ENCODE data around the gene UQCRHL.

The UQCRHL gene

GRCh38 chr1:15788624-15789301 lies 18.7 kb downstream of the UQCRHL start:
- peaks cover 1% of the 10 kb centered on the region; the same call in 1 of the 2 replicates for H3K4me1 ChIP-seq (ENCODE audit: control insufficient read depth, insufficient read depth, low read length)
- H3K9me3 ChIP-seq (ENCODE audit: control insufficient read depth, insufficient read depth, low read depth, low read length): no peaks in the 10 kb centered on the region
- no peak overlapping the region for H3K9ac ChIP-seq (ENCODE audit: low read length)
- no peak overlapping the region for H3K27ac ChIP-seq (ENCODE audit: low read depth, low read length)
- H3K27me3 ChIP-seq (ENCODE audit: control insufficient read depth, insufficient read depth, low read length): no peaks in the 10 kb centered on the region
- peaks cover 21% of the 10 kb centered on the region for H3K36me3 ChIP-seq (ENCODE audit: control insufficient read depth, insufficient read depth, low read length)
- H3K4me3 ChIP-seq (ENCODE audit: low read depth, low read length): no peak overlapping the region

- Histone ChIP-seq H3K4me1 (ENCODE audit: control insufficient read depth, insufficient read depth, low read length) (no peaks in the 10 kb centered on the region; the same call in 1 of the 2 replicates), H3K36me3 (ENCODE audit: control insufficient read depth, insufficient read depth, low read length) (peaks cover 36% of the 10 kb centered on the region), H3K4me3 (ENCODE audit: low read depth, low read length) (no peak overlapping the region), H3K9ac (ENCODE audit: low read length) (no peak overlapping the region), H3K27me3 (ENCODE audit: control insufficient read depth, insufficient read depth, low read length) (no peaks in the 10 kb centered on the region), H3K27ac (ENCODE audit: low read depth, low read length) (no peak overlapping the region), H3K9me3 (ENCODE audit: control insufficient read depth, insufficient read depth, low read depth, low read length) (no peaks in the 10 kb centered on the region)
Measured at GRCh38 chr1:15786581-15786980, 20.9 kb downstream of the UQCRHL start.

- Histone ChIP-seq H3K27me3 (ENCODE audit: control insufficient read depth, insufficient read depth, low read length) (no peaks in the 10 kb centered on the region), H3K9ac (ENCODE audit: low read length) (no peak overlapping the region), H3K4me1 (ENCODE audit: control insufficient read depth, insufficient read depth, low read length) (no peaks in the 10 kb centered on the region; the same call in 1 of the 2 replicates), H3K27ac (ENCODE audit: low read depth, low read length) (no peak overlapping the region), H3K9me3 (ENCODE audit: control insufficient read depth, insufficient read depth, low read depth, low read length) (no peaks in the 10 kb centered on the region), H3K36me3 (ENCODE audit: control insufficient read depth, insufficient read depth, low read length) (peaks cover 44% of the 10 kb centered on the region), H3K4me3 (ENCODE audit: low read depth, low read length) (no peak overlapping the region)
Measured at GRCh38 chr1:15785683-15786082, 21.8 kb downstream of the UQCRHL start.

- peaks cover 84% of the 10 kb centered on the region for H3K36me3 ChIP-seq (ENCODE audit: control insufficient read depth, insufficient read depth, low read length)
- no peaks in the 10 kb centered on the region for H3K4me1 ChIP-seq (ENCODE audit: control insufficient read depth, insufficient read depth, low read length)
- H3K9me3 ChIP-seq (ENCODE audit: control insufficient read depth, insufficient read depth, low read depth, low read length): no peaks in the 10 kb centered on the region
- H3K4me3 ChIP-seq (ENCODE audit: low read depth, low read length): no peak overlapping the region
- no peak overlapping the region for H3K9ac ChIP-seq (ENCODE audit: low read length)
- H3K27me3 ChIP-seq (ENCODE audit: control insufficient read depth, insufficient read depth, low read length): no peaks in the 10 kb centered on the region
- H3K27ac ChIP-seq (ENCODE audit: low read depth, low read length): no peak overlapping the region
Measured at GRCh38 chr1:15777909-15778707, 29.3 kb downstream of the UQCRHL start.

DNA sequence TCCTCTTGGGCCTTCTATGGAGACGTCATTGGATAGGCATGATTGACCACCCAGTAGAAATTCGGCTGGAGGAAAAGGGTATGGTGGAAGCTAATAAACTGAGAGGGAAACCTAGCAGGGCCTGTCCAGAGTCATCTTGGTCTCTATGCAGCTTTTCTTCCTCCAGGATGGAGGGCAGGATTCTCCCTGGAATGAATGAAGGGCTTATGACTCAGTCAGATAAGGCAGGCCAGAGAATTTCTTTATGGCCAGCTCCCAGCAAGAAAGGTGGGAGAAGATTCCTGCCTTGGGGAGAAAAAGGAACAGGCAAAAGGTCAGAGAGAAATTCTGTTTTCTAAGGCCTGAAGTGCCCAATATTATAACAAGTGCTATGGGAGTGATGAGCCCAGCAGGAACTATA lies 31.7 kb downstream of the UQCRHL start:
- Histone ChIP-seq H3K4me3 (ENCODE audit: low read depth, low read length) (no peak overlapping the region), H3K9ac (ENCODE audit: low read length) (no peak overlapping the region), H3K27me3 (ENCODE audit: control insufficient read depth, insufficient read depth, low read length) (no peaks in the 10 kb centered on the region), H3K27ac (ENCODE audit: low read depth, low read length) (no peak overlapping the region), H3K4me1 (ENCODE audit: control insufficient read depth, insufficient read depth, low read length) (no peaks in the 10 kb centered on the region), H3K36me3 (ENCODE audit: control insufficient read depth, insufficient read depth, low read length) (peaks cover 86% of the 10 kb centered on the region), H3K9me3 (ENCODE audit: control insufficient read depth, insufficient read depth, low read depth, low read length) (no peaks in the 10 kb centered on the region)

DNA sequence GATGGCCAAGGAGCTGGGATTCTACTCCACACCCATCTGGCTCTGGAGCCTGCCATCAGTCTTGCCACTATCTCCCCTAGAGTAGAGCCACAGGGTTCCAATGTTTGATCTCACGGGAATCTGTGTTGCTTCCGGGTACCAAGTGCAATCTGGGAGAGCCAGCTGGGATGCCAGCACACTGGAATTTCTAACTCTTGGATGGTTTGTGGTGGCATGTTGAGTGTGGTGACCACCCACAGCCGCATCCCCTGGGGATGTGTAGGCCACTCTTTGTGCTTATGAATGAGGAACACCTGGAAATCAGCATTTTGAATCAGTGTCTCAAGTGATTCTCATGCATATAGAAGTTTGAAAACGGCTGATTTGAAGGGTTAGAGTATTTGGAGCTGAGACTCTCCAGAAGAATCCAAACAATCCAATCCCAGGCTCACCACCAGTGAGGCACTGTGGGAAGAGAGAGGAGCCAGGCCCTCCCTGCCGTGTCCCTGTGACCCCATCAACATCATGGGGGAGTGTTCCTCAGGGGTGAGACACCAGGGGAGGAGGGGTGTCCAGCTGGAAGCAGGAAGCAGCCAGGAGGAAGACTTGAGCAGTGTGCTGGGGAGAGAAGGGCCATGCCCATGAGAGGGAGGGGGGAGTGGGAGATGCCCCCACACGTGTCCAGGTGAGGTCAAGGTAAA lies 35.5 kb downstream of the UQCRHL start:
- Histone ChIP-seq H3K9me3 (ENCODE audit: control insufficient read depth, insufficient read depth, low read depth, low read length) (no peaks in the 10 kb centered on the region), H3K27me3 (ENCODE audit: control insufficient read depth, insufficient read depth, low read length) (no peaks in the 10 kb centered on the region), H3K27ac (ENCODE audit: low read depth, low read length) (no peak overlapping the region), H3K9ac (ENCODE audit: low read length) (no peak overlapping the region), H3K4me1 (ENCODE audit: control insufficient read depth, insufficient read depth, low read length) (no peaks in the 10 kb centered on the region), H3K36me3 (ENCODE audit: control insufficient read depth, insufficient read depth, low read length) (peaks cover 84% of the 10 kb centered on the region), H3K4me3 (ENCODE audit: low read depth, low read length) (no peak overlapping the region)

- H3K27ac ChIP-seq (ENCODE audit: low read depth, low read length): no peak overlapping the region
- H3K4me1 ChIP-seq (ENCODE audit: control insufficient read depth, insufficient read depth, low read length): no peaks in the 10 kb centered on the region
- no peak overlapping the region for H3K9ac ChIP-seq (ENCODE audit: low read length)
- no peaks in the 10 kb centered on the region for H3K27me3 ChIP-seq (ENCODE audit: control insufficient read depth, insufficient read depth, low read length)
- no peaks in the 10 kb centered on the region for H3K9me3 ChIP-seq (ENCODE audit: control insufficient read depth, insufficient read depth, low read depth, low read length)
- peaks cover 85% of the 10 kb centered on the region for H3K36me3 ChIP-seq (ENCODE audit: control insufficient read depth, insufficient read depth, low read length)
- no peak overlapping the region for H3K4me3 ChIP-seq (ENCODE audit: low read depth, low read length)
Measured at GRCh38 chr1:15770313-15770962, 37.0 kb downstream of the UQCRHL start.

DNA sequence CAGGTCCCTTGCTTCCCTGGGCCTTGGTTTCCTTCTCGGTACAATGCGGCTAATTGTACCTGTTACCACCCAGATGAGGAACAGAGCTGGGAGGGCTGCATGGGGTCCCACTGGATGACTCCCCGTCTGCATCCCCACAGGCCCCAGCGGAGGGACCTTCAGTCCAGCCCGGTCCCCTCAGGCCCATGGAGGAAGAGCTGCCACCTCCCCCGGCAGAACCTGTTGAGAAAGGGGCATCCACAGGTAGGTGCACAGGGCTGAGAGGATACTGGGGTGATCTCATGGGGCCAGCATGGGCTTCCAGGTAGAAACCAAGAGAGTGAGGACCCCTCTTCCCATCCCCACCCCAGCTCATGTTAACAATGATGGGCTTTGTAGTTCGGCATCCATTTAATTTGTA lies 39.1 kb downstream of the UQCRHL start:
- H3K27me3 ChIP-seq (ENCODE audit: control insufficient read depth, insufficient read depth, low read length): no peaks in the 10 kb centered on the region
- H3K9ac ChIP-seq (ENCODE audit: low read length): no peak overlapping the region
- H3K4me1 ChIP-seq (ENCODE audit: control insufficient read depth, insufficient read depth, low read length): peaks cover 6% of the 10 kb centered on the region; the same call in 1 of the 2 replicates
- no peaks in the 10 kb centered on the region for H3K9me3 ChIP-seq (ENCODE audit: control insufficient read depth, insufficient read depth, low read depth, low read length)
- no peak overlapping the region for H3K4me3 ChIP-seq (ENCODE audit: low read depth, low read length)
- peaks cover 86% of the 10 kb centered on the region for H3K36me3 ChIP-seq (ENCODE audit: control insufficient read depth, insufficient read depth, low read length)
- no peak overlapping the region for H3K27ac ChIP-seq (ENCODE audit: low read depth, low read length)

DNA sequence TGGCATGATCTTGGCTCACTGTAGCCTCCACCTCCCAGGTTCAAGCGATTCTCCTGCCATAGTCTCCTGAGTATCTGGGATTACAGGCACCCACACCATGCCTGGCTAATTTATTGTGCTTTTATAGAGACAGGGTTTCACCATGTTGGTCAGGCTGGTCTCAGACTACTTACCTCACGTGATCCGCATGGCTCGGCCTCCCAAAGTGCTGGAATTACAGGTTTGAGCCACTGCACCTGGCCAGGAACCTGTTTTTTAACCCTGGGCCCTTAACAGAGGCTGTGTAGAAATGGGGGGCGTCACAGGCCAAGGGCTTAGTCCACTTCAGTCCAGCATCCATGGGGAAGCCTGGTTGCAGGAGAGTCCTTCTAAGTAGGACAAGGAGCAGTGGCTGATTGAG lies 39.5 kb downstream of the UQCRHL start:
- Histone ChIP-seq H3K4me1 (ENCODE audit: control insufficient read depth, insufficient read depth, low read length) (peaks cover 6% of the 10 kb centered on the region; the same call in 1 of the 2 replicates), H3K9ac (ENCODE audit: low read length) (no peak overlapping the region), H3K9me3 (ENCODE audit: control insufficient read depth, insufficient read depth, low read depth, low read length) (no peaks in the 10 kb centered on the region), H3K27me3 (ENCODE audit: control insufficient read depth, insufficient read depth, low read length) (no peaks in the 10 kb centered on the region), H3K4me3 (ENCODE audit: low read depth, low read length) (no peak overlapping the region), H3K27ac (ENCODE audit: low read depth, low read length) (no peak overlapping the region), H3K36me3 (ENCODE audit: control insufficient read depth, insufficient read depth, low read length) (peaks cover 84% of the 10 kb centered on the region)

DNA sequence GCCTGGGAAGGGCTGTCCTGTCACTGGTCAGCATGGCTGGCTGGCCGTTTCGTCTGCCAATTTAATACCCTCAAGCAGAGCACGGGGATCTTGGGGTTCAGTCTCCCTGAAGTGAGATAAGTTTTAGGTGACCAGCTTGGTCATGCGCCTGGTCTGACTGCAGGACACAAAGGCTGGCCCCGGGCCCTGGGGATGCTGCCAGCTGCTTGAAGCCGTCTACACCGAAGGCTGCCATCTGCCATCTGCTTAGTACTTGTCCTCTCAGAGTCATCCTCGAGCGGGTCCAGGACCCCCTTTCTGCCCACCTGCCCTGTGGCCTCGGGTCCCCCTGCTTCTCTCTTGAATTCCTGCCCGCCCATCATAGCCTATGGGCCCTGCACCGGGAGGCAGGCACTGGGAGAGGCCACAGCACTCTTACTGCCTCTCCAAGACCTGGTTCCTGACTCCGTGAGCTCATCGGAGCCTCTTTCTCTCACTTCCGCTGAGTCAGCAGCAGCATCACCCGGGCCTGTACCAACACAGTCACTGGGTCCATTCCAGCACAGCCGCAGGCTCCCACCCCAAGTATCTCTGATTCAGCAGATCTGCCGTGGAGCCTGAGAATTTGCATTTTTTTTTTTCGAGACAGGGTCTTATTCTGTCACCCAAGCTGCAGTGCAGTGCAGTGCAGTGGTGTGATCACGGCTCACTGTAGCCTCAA lies 41.8 kb downstream of the UQCRHL start:
- H3K4me1 ChIP-seq (ENCODE audit: control insufficient read depth, insufficient read depth, low read length): peaks cover 19% of the 10 kb centered on the region
- no peaks in the 10 kb centered on the region for H3K9me3 ChIP-seq (ENCODE audit: control insufficient read depth, insufficient read depth, low read depth, low read length)
- H3K4me3 ChIP-seq (ENCODE audit: low read depth, low read length): no peak overlapping the region
- no peak overlapping the region for H3K9ac ChIP-seq (ENCODE audit: low read length)
- no peaks in the 10 kb centered on the region for H3K27me3 ChIP-seq (ENCODE audit: control insufficient read depth, insufficient read depth, low read length)
- no peak overlapping the region for H3K27ac ChIP-seq (ENCODE audit: low read depth, low read length)
- peaks cover 68% of the 10 kb centered on the region for H3K36me3 ChIP-seq (ENCODE audit: control insufficient read depth, insufficient read depth, low read length)

All from HUES6 (cell line).